Limb (tissue), 2 donors: Measurements from ENCODE around the gene RHCG.
A peak's percentile ranks its signal among the peaks of the same experiment; 100 is the strongest.
"Not testable (repeated sequence)": the region's sequence is repeated elsewhere in the genome, so short reads cannot be mapped to it uniquely, and the experiment has no call there.

Experiments used
- DNase-seq, 2 donors: peaks; one replicate each; pipeline ENCODE4 v3.0.0-alpha.2; 2016; ENCODE audit errors: extremely low spot score in 2 of 2

RHCG gene

DNA sequence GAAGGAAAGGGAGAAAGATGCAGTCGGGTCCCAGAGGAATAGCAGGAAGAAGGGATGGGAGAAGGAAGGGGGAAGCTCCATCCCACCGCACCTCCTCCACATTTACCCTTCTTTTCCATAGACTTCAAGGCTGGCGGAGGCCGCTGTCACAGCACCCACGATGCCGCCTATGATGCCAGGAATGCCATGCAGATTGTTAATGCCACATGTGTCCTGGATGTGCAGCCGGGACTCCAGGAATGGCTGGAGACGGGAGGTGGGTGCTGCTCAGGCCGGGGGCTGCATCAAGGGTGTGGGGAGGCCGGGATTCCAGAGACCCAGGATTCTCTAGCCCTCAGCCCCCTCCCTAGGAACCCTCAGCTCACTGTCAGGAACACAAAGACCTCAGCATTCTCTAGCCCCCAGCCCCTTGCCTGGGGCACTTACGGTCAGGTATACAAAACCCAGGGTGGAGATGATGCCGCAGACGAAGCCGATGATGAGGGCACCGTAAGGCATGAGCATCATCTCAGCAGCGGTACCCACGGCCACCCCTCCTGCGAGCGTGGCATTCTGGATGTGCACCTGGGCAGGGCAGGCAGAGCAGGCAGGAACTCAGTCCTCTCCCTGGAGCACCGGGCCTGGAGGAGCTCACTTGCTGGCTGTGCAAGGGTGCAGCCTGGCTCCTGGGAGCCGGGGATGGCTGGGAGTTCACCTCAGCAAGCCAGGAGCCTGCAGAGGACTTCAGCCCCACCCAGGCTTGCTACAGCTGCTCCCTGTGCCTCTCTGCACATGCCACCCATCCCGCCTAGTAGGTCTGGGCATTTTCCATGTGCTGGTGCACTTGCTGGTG, 18.8 kb downstream of the RHCG start:
- DNase-seq: no peak

DNA sequence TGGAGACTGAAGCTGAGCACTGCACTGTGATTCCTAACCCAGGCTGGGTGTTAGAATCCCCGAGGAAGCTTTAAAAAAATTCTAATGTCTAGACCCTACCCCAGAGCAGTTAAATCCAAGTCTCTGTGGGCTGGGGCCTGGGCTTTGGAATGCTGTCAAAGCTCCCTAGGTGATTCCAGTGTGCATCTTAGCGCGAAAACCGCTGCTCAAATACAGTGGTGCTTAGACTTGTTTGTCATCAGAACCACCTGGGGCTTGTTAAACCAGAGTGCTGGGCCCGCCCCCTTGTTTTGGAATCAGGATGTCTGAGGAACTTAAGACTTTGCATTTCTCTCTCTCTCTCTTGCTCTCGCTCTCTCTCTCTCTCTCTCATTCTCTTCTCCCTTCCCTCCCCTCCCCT, 20.7 kb downstream of the RHCG start:
- DNase-seq: no peak

DNA sequence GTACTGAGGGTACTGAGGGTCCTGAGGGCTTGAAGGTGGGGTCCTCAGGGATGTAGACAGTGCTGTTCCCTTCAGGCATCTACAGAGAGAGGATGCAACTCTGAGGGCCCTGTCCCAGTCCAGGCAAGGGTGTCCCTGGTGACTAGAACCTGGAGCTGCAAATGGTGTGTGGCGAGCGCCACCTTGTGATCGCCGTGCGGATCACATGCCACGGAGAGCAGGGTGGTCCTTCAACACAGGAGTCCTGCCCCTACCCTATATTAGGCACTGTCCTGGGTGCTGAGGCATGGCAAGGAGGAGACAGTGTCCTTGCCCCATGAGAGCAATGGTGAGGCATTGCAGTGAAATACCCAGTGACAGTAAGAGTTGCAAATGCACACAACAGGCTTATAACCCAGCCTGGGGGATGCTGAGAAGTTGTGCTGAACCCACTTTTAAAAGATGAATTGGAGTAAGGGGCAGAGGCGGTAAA, 23.6 kb downstream of the RHCG start:
- DNase-seq: peak in 1 of 2 donors; percentile 83

DNA sequence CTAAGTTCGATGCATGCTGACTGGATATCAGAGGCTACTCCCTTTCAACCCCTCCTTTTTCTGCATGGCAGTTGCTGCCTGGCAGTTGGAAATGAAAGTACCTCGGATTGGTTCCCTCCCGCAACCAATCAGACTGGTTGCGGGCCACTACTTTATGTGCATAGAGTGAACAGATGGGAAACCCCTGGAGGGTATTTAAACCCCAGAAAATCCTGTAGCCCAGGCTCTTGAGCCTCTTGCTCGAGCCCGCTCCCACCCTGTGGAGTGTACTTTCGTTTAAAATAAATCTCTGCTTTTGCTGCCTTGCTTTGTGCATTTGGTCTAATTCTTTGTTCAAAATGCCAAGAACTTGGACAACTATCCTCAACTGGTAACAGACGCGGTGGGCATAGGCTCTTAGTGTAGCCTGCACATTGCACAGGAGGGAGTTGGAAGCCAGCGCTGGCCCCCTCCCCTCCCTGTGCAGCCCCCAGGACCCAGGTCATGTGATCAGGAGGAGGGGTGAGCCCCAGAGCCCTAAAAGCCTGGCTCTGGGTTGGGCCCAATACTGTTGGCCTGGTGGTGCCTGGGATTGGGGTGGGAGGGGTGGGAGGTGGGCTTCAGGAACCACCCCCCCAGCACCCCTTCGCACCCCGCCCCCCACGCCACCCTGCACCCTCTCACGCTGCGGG, 26.8 kb downstream of the RHCG start:
- DNase-seq: peak in 1 of 2 donors; percentile 45

DNA sequence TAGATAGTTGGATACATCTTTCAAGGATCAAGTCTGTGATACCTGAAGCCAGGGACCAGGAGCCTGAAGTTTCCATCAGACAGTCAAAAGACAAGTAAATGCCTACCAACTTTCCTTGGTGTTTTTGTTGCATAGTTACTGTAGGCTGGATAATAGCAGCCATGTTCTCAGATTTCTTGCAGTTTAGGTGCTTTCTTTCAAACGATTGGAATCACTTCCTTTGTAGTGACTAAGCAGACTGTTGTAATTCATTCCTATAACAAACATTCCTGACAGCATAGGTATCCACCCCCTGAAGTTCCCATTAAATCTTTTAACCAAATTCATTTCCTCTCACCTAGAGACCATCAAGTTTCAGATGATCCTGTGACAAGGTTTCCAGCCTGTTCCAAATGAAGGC, 27.6 kb downstream of the RHCG start:
- not testable (repeated sequence) for DNase-seq

DNA sequence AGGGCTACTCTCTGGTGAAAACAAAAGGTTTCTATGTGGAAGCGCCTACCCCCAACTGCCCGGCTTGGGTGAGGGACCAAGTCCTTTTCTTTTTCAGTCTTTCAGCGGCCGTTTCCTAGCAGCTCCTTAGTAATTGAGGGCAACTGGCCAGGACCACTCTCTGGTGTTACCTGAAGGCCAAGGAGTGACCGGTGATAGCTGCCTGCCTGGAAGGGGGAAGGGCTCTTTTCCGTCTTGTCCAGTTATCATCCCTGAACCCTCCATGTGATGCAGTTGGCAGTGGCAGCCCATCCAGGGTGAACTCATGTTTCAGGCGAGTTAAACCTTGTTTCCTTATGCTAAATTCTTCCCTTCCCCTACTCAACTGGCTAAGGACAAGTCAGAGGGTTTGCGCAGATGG, 33.3 kb downstream of the RHCG start:
- DNase-seq: no peak

DNA sequence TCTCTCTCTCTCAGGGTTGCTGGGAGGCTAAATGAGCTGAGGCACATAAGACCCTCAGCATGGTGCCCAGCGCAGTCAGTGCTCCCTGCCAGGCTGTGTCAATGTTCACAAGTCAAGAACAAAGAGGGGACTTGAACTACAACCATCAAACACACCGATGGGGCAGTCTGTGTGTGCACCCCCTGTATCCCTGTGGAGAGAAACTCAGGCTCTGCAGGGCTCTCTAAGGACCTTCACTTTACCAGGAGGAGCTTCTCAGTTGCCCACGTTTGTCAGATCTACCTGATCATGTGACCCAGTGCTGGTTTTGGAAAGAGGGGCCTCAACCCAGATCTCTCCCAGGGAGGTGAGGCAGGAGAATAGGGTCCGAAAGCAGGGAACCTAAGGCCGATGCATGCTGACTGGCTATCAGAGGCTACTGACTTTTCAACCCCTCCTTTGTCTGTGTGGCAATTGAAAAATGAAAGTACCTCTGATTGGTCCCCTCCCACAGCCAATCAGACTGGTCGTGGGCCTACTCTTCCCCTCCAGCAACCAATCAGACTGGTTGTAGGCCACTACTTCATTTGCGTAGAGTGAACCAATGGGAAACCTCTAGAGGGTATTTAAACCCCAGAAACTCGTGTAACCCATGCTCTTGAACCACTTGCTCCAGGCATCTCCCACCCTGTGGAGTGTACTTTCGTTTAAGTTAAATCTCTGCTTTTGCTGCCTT, 34.0 kb downstream of the RHCG start:
- DNase-seq: no peak

DNA sequence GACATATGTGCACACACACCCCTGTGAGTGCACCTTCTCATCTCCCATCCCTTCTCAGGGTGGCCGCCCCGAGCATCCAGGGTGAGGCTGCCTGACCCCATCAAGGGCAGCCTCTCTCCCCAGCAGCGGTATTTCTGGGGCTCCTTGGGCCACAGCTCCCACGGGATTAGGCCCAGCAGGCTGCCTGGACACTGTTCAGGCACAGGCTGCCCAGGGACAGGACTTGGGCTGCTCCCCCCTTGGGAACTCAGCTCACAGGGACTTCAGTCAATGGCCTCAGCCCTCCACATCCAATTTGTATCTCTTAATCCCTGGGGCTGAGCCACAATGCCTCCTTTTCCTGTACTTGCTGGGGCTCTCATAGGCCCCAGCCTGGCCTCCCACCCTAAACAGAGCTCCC, 35.0 kb downstream of the RHCG start:
- no peak for DNase-seq

DNA sequence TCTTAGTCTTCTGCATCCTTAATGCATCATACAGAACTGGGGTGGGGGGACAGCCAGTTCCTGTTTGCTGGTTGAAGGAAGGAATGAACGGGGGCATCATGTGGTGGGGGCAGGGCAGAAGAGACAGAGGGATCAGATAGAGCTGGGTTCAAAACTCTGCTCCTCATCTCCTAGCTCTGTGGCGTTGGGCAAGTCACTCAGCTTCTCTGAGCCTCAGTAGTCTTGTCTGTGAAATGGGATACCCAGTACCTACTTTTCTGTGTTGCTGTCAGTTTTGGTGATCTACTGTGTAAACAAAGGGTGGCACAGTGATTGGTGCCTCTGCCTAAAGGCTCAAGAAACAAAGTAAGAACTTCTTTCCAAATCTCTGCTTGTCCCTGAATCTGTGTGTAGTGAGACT, 36.3 kb downstream of the RHCG start:
- DNase-seq: no peak

DNA sequence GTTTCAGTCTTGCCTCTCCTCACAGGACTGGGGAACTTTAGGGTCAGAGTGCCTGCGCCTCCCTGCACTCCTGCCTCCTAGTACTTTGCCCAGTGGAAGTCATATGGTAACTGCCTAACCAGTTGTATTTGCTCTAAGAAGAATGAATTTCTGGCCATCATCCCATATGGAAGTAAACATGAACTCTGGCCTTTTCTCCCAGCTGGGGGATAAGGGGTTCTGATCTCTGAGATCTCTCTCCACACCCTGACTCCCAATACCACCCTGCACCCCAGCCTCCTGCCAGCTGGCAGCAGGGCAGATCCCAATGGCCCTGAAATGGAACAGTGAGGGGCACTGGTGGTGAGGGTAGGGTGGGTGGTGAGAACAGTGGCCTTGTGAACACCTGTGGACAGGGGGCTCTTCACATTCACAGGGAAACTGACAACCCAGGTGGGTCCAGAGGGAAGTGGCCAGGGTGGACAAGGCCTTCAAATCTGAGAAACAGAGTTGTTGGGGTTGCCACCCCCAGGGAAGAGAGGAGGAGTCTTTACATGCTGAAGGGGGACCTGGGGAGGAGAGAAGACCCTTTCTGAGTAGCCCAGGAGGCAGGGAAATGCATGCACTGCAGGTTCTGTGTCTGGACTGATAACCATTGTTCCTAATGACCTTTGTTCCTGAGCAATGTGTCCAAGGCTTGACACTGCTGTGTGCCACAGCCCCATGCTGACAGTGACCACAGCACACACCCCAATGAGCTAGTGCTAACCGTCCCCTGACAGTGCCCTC, 36.9 kb downstream of the RHCG start:
- DNase-seq: no peak

DNA sequence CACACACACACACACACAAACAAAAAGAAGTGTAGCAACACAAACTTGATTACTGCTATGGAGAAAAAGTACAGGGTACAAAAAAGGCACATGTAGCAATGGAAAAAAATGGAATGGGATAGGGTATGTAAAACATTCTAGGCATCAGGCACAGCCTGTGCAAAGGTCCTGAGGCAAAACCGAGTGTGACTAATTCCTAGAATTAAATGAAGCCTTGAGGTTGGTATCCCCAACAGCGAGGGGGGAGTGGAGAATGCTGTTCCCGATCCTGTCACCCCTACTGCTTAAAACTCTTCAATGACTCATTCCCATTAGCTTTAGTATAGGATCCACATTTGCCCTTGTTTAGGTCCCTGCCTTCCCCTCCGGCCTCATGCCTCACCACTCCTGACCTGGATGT, 37.9 kb downstream of the RHCG start:
- no peak for DNase-seq

DNA sequence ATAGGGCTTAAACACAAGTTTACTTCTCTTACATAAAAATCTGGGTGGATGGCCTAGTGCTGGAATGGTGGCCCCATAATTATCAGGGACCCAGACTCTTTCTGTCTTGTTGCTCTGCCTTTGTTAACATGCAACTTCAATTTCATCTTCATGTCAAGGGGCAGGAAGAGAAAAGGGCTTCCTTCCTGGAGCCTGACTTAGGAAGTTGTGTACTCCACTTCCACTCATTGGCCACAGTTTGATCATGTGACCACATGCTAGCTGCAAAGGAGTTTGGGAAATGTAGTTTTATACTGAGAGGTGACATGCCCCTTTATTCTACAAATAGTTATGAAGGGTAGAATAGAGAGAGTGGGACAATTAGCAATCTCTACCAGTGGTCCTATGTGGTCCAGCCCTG, 39.3 kb downstream of the RHCG start:
- DNase-seq: no peak

DNA sequence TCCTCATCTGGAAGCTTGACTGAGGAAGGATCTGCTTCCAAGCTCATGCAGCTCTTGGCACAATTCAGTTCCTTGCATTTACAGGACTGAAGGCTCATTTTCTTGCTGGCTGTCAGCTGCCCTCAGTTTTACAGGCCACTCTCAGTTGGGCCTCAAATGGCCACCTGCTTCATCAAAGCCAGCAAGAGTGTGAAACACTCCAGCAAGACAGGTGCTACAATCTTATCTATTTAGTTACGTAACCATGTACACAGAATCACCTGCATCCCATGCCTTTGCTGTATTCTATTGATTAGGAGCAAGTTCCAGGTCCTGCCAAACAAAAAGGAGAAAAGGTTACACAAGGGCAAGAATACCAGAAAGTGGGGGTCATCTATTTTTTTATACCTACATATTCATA, 40.8 kb downstream of the RHCG start:
- DNase-seq: no peak

DNA sequence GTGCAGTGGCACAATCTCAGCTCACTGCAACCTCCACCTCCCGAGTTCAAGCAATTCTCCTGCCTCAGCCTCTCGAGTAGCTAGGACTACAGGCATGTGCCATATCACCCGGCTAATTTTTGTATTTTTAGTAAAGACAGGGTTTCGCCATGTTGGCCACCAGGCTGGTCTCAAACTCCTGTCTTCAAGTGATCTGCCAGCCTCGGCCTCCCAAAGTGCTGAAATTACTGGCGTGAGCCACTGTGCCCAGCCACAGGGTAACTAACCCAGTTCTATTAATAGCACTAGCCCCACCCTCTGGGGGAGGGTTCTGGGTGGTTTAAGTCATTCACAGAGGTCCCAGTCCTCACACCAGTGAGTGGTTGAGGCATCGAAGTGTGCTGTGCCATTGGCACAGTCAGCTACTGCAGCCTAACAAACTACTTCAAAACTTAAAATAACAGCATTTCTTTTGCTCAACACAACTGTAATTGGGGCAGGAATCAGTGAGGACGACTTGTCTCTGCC, 44.0 kb downstream of the RHCG start:
- DNase-seq: no peak

DNA sequence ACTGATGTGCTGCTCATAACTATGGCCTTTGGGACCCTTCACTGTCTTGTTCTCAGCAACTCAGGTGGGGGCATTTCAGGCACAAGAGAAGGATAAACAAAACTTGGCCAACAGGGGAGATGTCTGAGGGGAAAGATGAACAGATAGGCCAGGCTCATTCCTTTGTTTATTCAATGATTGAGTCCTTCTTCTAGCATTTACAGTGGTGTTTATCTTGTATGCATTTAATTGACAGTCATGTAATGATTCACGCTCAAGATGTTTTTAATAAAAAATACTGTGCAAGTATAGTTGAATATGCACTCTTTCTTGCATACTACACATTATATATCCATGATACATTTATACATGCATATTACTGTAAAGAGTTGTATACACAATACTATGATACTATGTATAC, 44.5 kb downstream of the RHCG start:
- DNase-seq: no peak

DNA sequence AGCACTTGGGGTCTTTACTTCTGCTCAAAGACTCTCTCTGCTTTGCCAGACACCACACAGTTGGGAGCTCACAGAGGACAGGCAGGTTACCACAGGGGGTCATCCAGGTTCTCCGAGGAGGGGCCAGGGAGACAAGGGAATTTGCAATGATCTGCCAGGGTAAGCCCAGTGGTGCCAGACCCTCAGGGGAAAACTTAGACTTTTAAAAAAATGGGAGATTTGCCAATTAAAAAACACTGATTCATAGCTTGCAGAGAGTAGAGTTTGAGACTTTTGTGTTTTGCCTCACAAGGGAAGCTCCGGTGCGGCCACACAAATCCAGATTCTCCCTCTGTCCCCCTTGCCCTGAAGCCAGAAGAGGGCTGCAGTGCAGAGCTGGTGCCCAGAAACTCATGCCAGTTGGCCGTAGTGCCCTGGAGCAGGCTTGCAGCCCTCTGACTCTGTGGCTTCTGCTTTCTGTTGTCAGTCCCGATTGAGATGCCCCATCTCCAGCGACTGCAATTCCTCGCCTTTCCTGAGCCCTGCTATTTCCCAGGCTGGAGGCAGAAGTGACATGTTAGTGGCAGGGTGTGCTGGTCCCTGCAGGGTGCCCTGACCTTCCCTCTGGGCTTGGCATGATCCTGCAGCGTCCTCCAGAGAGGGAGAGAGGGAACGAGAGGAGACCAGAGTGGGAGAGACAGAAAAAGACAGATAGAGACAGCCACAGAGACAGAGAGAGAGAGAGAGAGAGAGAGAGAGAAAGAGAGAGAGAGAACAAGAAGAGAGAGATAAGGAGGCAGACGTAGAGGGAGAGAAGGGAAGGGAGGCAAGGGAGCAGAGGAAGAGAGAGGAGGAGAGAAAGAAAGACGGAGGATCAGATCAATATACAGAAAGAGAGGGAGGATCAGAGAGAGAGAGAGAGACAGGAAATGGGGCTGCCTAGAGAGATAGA, 46.0 kb downstream of the RHCG start:
- DNase-seq: no peak

DNA sequence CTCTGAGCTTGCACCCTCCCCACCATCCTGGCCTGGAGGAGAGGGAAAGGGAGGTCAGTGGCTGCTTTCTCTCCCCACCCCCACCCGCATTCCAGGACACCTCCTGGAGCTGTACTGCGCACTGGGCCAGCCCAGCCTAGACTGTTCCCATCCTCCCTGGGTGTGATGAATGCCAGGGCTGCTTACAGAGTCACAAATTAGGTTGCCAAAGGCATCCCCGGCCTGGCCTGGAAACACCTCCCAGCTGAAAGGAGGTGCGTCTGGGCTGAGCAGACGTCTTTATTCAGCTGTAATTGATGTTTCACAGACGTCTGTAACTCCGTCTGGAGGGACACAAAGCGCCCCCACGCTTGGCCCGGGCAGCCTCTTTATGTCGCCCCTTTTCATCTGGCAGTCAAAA, 47.6 kb downstream of the RHCG start:
- no peak for DNase-seq

DNA sequence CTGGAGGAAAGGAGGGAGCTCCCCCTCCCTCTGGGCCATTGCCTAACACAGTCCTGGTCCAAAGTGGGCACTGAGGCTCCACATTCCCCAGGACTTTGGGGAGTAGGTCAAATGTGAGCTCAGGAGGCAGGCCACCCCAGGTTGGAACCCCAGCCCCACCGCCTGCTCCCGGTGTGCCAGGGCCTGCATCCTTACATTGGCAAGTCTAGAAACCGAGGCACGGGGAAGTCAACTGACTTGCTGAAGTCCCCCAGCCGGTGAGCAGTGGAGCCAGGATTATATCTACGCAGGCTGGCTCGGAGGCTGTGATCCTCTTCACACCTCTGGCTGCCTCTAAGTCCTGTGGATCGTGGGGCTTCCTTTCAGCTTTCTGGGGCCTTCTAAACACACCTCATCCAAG, 48.7 kb downstream of the RHCG start:
- no peak for DNase-seq

DNA sequence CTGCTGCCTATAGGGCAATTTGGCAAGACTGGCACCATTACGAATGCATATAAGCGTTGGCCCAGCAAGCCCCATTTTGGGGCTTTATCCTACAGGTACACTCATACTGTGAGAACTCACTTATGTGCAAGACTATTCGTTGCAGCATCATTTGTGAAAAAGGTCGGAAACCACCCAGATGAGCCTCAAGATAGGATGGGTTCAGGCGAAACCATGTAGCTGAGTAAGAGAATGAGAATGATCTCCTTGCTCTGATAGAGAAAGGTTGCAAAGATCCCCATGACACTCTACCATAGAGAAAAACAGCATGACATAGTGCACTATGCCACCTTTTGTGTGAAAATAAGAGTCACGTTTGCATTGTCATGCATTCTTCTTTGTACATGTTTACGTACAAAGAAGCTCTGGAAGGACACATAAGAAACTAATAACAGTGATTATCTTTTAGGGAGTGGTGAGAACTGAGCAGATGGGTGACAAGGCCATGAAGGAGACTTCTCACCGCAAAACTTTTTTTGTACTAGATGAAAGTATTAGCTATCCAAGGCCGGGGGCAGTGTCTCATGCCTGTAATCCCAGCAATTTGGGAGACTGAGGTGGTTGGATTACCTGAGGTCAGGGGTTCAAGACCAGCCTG, 50.0 kb downstream of the RHCG start:
- no peak for DNase-seq

DNA sequence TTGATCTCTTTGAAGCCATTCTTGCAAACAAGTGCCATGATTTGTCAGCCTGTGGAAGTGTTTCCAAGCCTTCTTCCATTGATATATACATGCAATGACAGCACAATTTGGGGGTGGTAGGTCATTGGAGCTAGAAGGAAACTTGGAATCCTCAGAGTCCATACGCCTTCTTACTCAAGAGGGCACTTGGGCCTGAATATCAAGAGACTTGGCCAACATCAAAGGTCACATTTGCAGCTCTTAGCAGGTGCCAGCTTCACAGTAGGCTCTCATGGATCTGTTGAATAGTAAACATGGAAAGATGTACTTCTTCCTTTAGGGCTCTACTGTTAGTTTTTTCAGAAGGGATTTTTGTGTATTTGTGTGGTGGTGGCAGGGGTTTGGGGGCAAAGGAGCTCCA, 50.9 kb downstream of the RHCG start:
- no peak for DNase-seq
